Measurements from ENCODE around the gene ETS2. TPM values are rescaled to one million over a fixed set of nuclear protein-coding genes. Genes with fewer than 3 reads are reported as not detected.

ETS2 gene
- total and polyA plus RNA-seq, 9 donors, result 35.8 to 152 (median 79.6) TPM

DNA sequence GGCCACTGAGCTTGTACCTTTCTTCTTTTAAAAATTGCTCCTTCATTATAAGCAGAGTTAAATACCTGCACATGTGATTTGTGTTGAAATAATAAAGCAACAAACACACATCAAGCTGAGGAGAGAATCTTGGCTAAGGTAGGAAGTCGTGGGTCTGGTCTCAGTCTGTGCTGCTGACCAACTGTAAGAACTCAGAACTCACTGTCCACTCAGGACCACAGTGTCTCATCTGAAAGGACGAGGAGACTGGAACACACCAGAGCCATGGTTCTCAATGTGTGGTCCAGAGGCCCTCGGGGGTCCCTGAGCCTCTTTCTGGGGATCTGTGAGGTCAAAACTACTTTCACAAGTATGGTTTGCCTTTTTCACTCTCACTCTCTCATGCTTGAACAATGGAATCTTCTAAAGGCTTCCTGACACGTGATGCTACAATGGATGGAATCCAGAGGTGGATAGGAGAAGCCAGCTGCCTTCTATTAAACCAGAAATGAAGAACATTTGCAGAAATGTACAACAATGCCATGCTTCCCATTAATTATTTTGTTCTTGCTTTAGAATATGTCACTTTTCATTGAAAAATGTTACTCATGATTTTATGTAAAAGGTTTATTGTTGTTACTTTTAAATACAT is 17.3 kb upstream of the ETS2 start:
- intact Hi-C loops (cut with DNase I), result no loop called here
- Histone ChIP-seq H3K36me3 (no peaks in the 10 kb centered on the region), H3K27me3 (no peaks in the 10 kb centered on the region), H3K4me1 (ENCODE audit: insufficient read depth) (no peaks in the 10 kb centered on the region), H3K4me3 (no peak overlapping the region), H3K9me3 (no peaks in the 10 kb centered on the region), H3K27ac (no peak overlapping the region)
- 59 to 74% (median 61%) methylated on average over 4 of the region's 4 CpGs for WGBS, 3 donors
- no peak for DNase-seq
- TF ChIP-seq POLR2A (IDR thresholded peaks at IDR 0.05) (no peak), EP300 (IDR thresholded peaks at IDR 0.05) (no peak)
- TF ChIP-seq, protein P1, sequence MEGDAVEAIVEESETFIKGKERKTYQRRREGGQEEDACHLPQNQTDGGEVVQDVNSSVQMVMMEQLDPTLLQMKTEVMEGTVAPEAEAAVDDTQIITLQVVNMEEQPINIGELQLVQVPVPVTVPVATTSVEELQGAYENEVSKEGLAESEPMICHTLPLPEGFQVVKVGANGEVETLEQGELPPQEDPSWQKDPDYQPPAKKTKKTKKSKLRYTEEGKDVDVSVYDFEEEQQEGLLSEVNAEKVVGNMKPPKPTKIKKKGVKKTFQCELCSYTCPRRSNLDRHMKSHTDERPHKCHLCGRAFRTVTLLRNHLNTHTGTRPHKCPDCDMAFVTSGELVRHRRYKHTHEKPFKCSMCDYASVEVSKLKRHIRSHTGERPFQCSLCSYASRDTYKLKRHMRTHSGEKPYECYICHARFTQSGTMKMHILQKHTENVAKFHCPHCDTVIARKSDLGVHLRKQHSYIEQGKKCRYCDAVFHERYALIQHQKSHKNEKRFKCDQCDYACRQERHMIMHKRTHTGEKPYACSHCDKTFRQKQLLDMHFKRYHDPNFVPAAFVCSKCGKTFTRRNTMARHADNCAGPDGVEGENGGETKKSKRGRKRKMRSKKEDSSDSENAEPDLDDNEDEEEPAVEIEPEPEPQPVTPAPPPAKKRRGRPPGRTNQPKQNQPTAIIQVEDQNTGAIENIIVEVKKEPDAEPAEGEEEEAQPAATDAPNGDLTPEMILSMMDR (IDR thresholded peaks at IDR 0.05), result no peak

- no peak for DNase-seq
- Histone ChIP-seq H3K4me1 (ENCODE audit: insufficient read depth) (no peaks in the 10 kb centered on the region), H3K27ac (no peak overlapping the region), H3K27me3 (no peaks in the 10 kb centered on the region), H3K4me3 (no peak overlapping the region), H3K36me3 (no peaks in the 10 kb centered on the region), H3K9me3 (no peaks in the 10 kb centered on the region)
- whole genome bisulfite sequencing, 3 donors, result 91 to 97% (median 91%) methylated on average over 3 of the region's 3 CpGs
- TF ChIP-seq EP300 (IDR thresholded peaks at IDR 0.05) (no peak), POLR2A (IDR thresholded peaks at IDR 0.05) (no peak)
- TF ChIP-seq, protein P1 (IDR thresholded peaks at IDR 0.05), result no peak
- intact Hi-C loops (cut with DNase I), result no loop called here
Observed at GRCh38 chr21:38789275-38789674, 16.5 kb upstream of the ETS2 start.

DNA sequence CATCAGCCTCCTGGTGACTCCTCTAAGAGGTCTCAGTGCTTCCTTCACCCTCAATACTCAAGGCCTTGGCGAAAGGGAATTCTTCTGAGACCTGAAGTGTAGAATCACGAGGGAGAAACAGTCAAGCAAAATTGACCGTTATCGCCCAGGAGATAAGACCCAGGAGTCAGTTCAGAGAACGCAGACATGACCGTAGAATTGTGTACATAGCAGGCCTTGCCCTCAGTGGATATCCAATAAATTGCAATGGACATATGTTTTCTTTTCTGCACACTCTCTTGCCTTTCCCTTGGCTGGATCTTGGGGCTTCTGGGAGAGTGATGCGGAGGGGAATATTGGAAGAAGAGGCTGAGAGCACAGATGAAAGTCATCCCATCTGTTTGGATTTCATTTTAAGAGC is 15.7 kb upstream of the ETS2 start:
- Histone ChIP-seq H3K9me3 (no peaks in the 10 kb centered on the region), H3K27me3 (no peaks in the 10 kb centered on the region), H3K27ac (no peak overlapping the region), H3K36me3 (no peaks in the 10 kb centered on the region), H3K4me3 (no peak overlapping the region), H3K4me1 (ENCODE audit: insufficient read depth) (no peaks in the 10 kb centered on the region)
- intact Hi-C loops (cut with DNase I), result no loop called here
- no peak for DNase-seq
- WGBS, 3 donors, result 74 to 77% (median 75%) methylated on average over 7 of the region's 7 CpGs
- no peak for TF ChIP-seq POLR2A (IDR thresholded peaks at IDR 0.05)
- TF ChIP-seq, protein P1 (IDR thresholded peaks at IDR 0.05), result no peak
- no peak for TF ChIP-seq EP300 (IDR thresholded peaks at IDR 0.05)

DNA sequence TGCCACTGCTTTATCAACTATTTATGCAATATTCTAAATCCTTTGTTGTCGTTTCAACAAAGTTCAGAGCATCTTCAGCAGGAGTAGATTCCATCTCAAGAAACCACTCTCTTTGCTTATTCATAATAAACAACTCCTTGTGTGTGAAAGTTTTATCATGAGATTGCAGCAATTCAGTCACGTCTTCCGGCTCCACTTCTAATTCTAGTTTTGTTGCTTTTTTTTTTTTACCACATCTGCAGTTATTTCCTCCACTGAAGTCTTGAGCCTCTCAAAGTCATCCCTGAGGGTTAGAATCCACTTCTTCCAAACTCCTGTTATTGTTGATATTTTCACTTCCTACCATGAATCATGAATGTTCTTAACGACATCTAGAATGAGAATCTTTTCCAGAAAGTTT is 14.8 kb upstream of the ETS2 start:
- intact Hi-C loops (cut with DNase I), result no loop called here
- Histone ChIP-seq H3K27me3 (no peaks in the 10 kb centered on the region), H3K36me3 (no peaks in the 10 kb centered on the region), H3K4me1 (ENCODE audit: insufficient read depth) (no peaks in the 10 kb centered on the region), H3K4me3 (no peak overlapping the region), H3K9me3 (no peaks in the 10 kb centered on the region), H3K27ac (no peak overlapping the region)
- no peak for DNase-seq
- 68 to 85% (median 75%) methylated on average over 4 of the region's 4 CpGs for WGBS, 3 donors
- no peak for TF ChIP-seq POLR2A (IDR thresholded peaks at IDR 0.05)
- TF ChIP-seq, protein P1 (IDR thresholded peaks at IDR 0.05), result no peak
- TF ChIP-seq EP300 (IDR thresholded peaks at IDR 0.05), result no peak

All from ovary (tissue), 9 donors.